GM19324 (cell line): ENCODE data around the gene SMIM7.
"Not testable (repeated sequence)": the region's sequence is repeated elsewhere in the genome, so short reads cannot be mapped to it uniquely, and the experiment has no call there.

Source experiments
- ATAC-seq: cut with Tn5 transposase; IDR thresholded peaks from one replicate; pipeline ENCODE4 v1.9.1; 2021; ENCODE audit warnings: mild to moderate bottlenecking, moderate library complexity; ENCODE audit not compliant: unreplicated experiment, low FRiP score

SMIM7 gene

GRCh38 chr19:16657384-16657783 lies 2.6 kb downstream of the SMIM7 start:
- ATAC-seq, result no peak

DNA sequence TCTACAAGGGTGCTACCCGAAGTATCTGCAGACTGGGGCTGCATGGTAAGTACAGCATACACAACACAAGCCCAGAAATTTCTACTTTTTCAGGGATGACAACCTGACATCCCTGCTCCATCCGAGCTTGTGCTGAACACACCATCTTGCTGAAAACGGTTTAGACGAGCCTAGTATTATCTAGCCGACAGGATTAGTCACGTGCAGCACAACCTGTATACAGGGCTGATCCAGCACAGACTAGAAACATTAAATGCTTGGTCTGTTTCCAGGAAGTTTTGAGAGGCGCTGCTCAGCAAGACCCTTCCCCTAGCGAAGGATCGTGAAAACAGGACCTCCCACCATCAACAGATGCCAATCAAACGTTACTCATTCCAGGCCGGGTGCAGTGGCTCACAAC lies 4.2 kb downstream of the SMIM7 start:
- no peak for ATAC-seq

GRCh38 chr19:16654627-16655026 lies 5.3 kb downstream of the SMIM7 start:
- ATAC-seq, result no peak

GRCh38 chr19:16654140-16654539 lies 5.8 kb downstream of the SMIM7 start:
- ATAC-seq, result no peak

GRCh38 chr19:16652854-16653253 lies 7.1 kb downstream of the SMIM7 start:
- ATAC-seq, result no peak

DNA sequence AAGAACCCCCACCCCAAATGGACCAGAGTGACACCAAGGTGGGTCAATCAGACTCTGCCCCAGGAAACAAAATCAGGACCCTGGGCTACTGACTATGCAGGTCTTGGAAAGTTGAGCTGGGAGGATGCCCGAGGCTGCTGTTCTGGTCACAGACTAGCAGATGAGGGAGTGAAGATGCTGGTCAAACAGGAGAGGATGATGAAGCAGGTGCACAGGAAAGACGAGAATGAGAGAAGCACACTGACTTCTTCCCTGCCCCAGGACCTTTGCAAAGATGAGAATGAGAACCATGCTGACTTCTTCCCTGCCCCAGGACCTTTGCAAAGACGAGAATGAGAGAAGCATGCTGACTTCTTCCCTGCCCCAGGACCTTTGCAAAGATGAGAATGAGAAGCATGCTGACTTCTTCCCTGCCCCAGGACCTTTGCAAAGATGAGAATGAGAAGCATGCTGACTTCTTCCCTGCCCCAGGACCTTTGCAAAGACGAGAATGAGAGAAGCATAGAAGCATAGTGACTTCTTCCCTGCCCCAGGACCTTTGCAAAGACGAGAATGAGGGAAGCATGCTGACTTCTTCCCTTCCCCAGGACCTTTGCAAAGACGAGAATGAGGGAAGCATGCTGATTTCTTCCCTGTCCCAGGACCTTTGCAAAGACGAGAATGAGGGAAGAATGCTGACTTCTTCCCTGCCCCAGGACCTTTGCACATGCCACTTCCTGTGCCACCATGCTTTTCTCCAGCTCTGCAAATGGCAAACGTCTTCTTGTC lies 8.3 kb downstream of the SMIM7 start:
- ATAC-seq, result not testable (repeated sequence)

- ATAC-seq, result no peak
Measured at GRCh38 chr19:16650821-16651220, 9.1 kb downstream of the SMIM7 start.

DNA sequence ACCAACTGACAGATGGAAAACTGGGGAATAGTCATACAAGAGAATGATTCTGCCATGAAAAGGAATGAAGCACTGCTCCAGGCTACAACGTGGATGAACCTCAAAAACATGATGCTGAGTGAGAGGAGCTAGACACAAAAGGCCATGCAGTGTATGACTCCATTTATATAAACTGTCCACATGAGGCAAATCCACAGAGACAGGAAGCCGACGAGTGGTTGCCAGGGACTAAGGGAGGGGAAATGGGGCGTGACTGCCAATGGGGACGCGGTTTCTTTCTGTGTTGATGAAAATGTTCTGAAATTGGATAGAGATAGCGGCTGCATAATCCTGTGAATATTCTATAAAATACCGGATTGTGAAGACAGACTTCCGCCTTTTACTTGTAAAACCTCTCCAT lies 10.2 kb downstream of the SMIM7 start:
- ATAC-seq, result no peak

DNA sequence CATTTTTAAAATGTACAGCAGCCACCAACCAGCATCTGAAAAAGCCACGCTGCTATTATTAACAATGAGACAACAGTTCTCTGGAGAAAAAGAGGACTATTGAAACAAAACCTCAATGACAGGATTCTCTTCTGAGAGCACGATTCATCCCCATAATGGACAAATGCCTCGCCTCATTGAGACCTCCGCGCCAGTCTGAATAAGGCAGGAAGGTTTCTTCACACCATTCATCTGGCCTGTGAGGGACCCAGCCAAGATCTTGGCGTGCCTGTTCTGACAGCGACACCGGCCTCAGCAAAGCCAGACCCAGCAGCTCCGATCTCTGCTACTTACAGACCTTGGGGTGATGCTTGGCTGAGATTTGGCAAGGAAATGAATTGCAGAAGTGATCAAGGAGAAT lies 14.8 kb downstream of the SMIM7 start:
- ATAC-seq, result no peak

GRCh38 chr19:16641695-16642094 lies 18.2 kb downstream of the SMIM7 start:
- no peak for ATAC-seq

- no peak for ATAC-seq
Measured at GRCh38 chr19:16640951-16641350, 19.0 kb downstream of the SMIM7 start.

DNA sequence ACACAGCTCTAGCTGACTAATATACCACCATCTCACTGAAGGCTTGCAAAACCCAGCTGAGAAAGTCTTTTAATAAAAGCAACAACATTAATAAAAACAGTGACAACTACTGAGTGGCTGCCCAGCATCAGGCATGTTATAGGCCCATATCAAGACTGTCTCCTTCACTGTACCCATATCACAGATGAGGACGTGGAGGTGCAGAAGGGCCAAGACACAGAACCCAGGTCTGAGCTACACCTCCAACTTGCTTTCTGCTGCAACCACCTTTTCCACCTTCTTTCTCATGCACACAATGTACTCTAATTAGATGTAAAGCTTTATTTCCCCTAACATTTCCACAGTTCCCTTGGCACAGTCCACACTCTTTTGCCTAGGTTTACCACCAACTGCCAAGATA lies 21.3 kb downstream of the SMIM7 start:
- no peak for ATAC-seq

- ATAC-seq, result no peak
Measured at GRCh38 chr19:16637535-16637934, 22.4 kb downstream of the SMIM7 start.

DNA sequence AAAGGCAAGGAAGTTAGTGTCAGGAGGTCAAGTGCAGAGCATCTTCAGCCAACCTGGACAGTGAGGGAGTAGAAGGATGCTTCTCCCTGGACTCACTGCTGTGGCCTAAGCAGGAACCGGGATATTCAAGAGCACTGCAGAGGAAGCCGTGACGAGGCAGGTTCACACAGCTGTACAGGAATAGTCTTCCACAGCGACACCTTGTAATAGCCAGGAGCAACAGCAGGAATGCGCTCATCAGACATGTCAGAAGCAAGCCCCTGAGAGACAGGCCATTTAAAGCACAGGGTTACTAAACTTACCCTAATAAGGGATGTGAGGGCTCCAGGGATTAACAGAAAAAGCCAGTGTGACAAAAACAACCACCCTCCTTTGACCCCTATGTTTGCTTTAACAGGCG lies 28.5 kb downstream of the SMIM7 start:
- no peak for ATAC-seq

- ATAC-seq, result peak; percentile 1
Measured at GRCh38 chr19:16628984-16629691, 30.8 kb downstream of the SMIM7 start.

DNA sequence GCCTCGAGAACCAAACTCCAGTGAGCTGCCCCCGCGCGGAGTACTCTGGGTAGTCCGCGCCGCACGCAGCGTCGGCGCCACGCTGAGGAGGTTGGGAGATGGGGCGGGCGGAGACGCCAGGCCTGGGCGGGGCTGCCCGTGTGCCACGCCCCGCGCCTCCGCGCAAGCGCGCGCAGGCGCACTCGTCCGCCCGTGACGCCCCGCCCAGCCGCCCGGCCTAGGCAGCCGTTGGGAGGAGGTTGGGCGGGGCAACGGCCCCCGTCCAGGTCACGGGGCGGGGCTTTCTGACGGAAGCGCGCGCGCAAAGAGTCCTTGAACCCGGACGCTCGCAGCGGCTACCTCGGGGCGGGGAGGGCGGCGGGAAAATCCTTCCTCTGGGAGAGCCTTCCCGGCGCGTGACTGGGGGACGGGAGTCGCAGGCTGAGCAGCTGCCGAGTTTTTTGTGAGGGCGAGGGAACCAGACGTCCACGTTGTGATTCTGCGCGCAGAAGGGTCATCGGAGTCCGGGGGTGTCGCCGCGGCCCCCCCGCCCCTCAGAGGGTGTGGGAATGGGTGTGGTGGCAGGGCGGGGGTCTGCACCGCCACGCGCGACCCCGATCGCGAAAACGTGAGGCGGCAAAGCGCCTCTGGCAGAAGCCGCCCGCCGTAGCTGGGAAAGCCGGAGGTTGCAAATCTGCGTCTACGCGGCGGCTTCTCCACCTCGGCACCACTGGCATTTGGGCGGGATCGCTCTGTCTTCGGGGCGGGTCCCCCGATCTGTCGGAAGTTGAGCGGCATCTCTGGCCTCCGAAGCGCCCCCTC lies 31.6 kb downstream of the SMIM7 start, which contains the start of gene MED26:
Gene MED26, minus strand, starts transcription at position 22 of the 801 bp plus-strand sequence. CDS start 261 bp downstream, outside the sequence.
- ATAC-seq, result peak; percentile 88

- no peak for ATAC-seq
Measured at GRCh38 chr19:16627928-16628182, 32.1 kb downstream of the SMIM7 start.

GRCh38 chr19:16627193-16627927 lies 32.6 kb downstream of the SMIM7 start:
- ATAC-seq, result no peak

GRCh38 chr19:16626796-16627192 lies 33.1 kb downstream of the SMIM7 start:
- ATAC-seq, result no peak

- ATAC-seq, result no peak
Measured at GRCh38 chr19:16625163-16625958, 34.6 kb downstream of the SMIM7 start.
